CD14-positive monocyte (primary cell): ENCODE results near the gene PDLIM5. TPM values are rescaled to one million over a fixed set of nuclear protein-coding genes. Genes with fewer than 3 reads are reported as not detected.

Experiments used
- DNase-seq, 3 donors: peaks; one replicate each; pipeline ENCODE4 v3.0.0-alpha.2; 2011 to 2022
- H2AFZ ChIP-seq: 2 replicates; pipeline ENCODE4 v1.6.0; 2012; ENCODE audit warnings: mild to moderate bottlenecking, low read depth, low read length, inconsistent platforms; ENCODE audit not compliant: insufficient read depth, poor library complexity, severe bottlenecking
- H3K27ac ChIP-seq, 2 donors: 1 replicate in 1 of 2; 2 replicates in 1 of 2; pipeline ENCODE4 v1.5.1; 2012 to 2013; ENCODE audit warnings: low read length in 2 of 2, control low read depth in 1 of 2, inconsistent platforms in 1 of 2, low read depth in 1 of 2, mild to moderate bottlenecking in 1 of 2
- H3K27me3 ChIP-seq, 2 donors: one replicate each; pipeline versions ENCODE4 v1.6.0 to v1.6.1; 2011 to 2013; ENCODE audit warnings: low read length in 2 of 2; ENCODE audit not compliant: control insufficient read depth in 2 of 2, insufficient read depth in 2 of 2
- H3K36me3 ChIP-seq, 2 donors: replicated peaks in 1 of 2; 1 replicate in 1 of 2; 2 replicates in 1 of 2; pipeline versions ENCODE4 v1.5.1 to v1.6.1; 2012 to 2013; ENCODE audit warnings: low read length in 2 of 2, control low read depth in 1 of 2, inconsistent platforms in 1 of 2, mild to moderate bottlenecking in 1 of 2; ENCODE audit not compliant: insufficient read depth in 2 of 2, control insufficient read depth in 1 of 2
- H3K4me1 ChIP-seq, 2 donors: 1 replicate in 1 of 2; 2 replicates in 1 of 2; pipeline versions ENCODE4 v1.5.1 to v1.6.1; 2012 to 2013; ENCODE audit warnings: low read length in 2 of 2, control low read depth in 1 of 2, inconsistent platforms in 1 of 2, mild to moderate bottlenecking in 1 of 2, moderate library complexity in 1 of 2; ENCODE audit not compliant: insufficient read depth in 2 of 2, control insufficient read depth in 1 of 2
- H3K4me2 ChIP-seq: replicated peaks from 2 replicates; pipeline ENCODE3; 2012; ENCODE audit warnings: low read length, moderate library complexity, mild to moderate bottlenecking; ENCODE audit not compliant: poor library complexity, severe bottlenecking; ENCODE audit errors: extremely low read depth
- H3K4me3 ChIP-seq, 3 experiments: fragments of 200-600 bp in 1 of 3; sonication (generic) in 1 of 3; replicated peaks in 1 of 3; 1 replicate in 2 of 3; 2 replicates in 1 of 3; pipeline ENCODE4 v1.5.1; 2011 to 2013; ENCODE audit warnings: low read length in 3 of 3, mild to moderate bottlenecking in 3 of 3, control low read depth in 2 of 3, low read depth in 2 of 3, inconsistent platforms in 1 of 3, moderate library complexity in 1 of 3
- H3K79me2 ChIP-seq: 2 replicates; pipeline ENCODE4 v1.6.0; 2012; ENCODE audit warnings: mild to moderate bottlenecking, control low read depth, inconsistent platforms, low read length, moderate library complexity; ENCODE audit not compliant: insufficient read depth
- H3K9ac ChIP-seq: 2 replicates; pipeline ENCODE4 v1.6.0; 2017; ENCODE audit warnings: low read length, mild to moderate bottlenecking; ENCODE audit not compliant: insufficient read depth, poor library complexity, severe bottlenecking
- H3K9me3 ChIP-seq, 2 donors: replicated peaks in 1 of 2; 1 replicate in 1 of 2; 2 replicates in 1 of 2; pipeline versions ENCODE4 v1.5.1 to v1.6.1; 2012 to 2013; ENCODE audit warnings: low read length in 2 of 2, control low read depth in 1 of 2; ENCODE audit not compliant: control insufficient read depth in 1 of 2, insufficient read depth in 1 of 2
- H4K20me1 ChIP-seq: 2 replicates; pipeline ENCODE4 v1.6.0; 2012; ENCODE audit warnings: mild to moderate bottlenecking, low read length, control low read depth, moderate library complexity; ENCODE audit not compliant: insufficient read depth
- H3K27ac Mint-ChIP-seq, 7 donors: one replicate each; pipeline ENCODE4 v1.8.0; 2020; ENCODE audit warnings: mild to moderate bottlenecking in 7 of 7, mixed read lengths in 7 of 7, moderate library complexity in 6 of 7, inconsistent platforms in 2 of 7
- H3K27me3 Mint-ChIP-seq, 3 donors: one replicate each; pipeline ENCODE4 v1.8.0; 2021 to 2022; ENCODE audit warnings: low read depth in 3 of 3, mild to moderate bottlenecking in 3 of 3, mixed read lengths in 3 of 3, moderate library complexity in 3 of 3, inconsistent platforms in 1 of 3
- H3K36me3 Mint-ChIP-seq, 2 donors: one replicate each; pipeline ENCODE4 v1.8.0; 2020; ENCODE audit warnings: mixed read lengths in 2 of 2, inconsistent platforms in 1 of 2, mild to moderate bottlenecking in 1 of 2
- H3K4me1 Mint-ChIP-seq: one replicate; pipeline ENCODE4 v1.8.0; 2020; ENCODE audit warnings: mild to moderate bottlenecking, mixed read lengths
- H3K4me3 Mint-ChIP-seq, 2 donors: one replicate each; pipeline ENCODE4 v1.8.0; 2020; ENCODE audit warnings: mild to moderate bottlenecking in 2 of 2, mixed read lengths in 2 of 2, moderate library complexity in 1 of 2
- H3K9me3 Mint-ChIP-seq, 7 donors: one replicate each; pipeline ENCODE4 v1.8.0; 2020 to 2022; ENCODE audit warnings: mixed read lengths in 7 of 7, mild to moderate bottlenecking in 6 of 7, moderate library complexity in 6 of 7, inconsistent platforms in 2 of 7
- CTCF ChIP-seq: fragments of 200-600 bp; IDR thresholded peaks from one replicate; pipeline ENCODE4 v1.8.0; 2022; ENCODE audit warnings: antibody characterized with exemption, mild to moderate bottlenecking
- WGBS: methylation state at CpG from one replicate; pipeline ENCODE4 v1.1.5; 2013; ENCODE audit warnings: missing lambda C conversion rate; ENCODE audit not compliant: insufficient coverage; 5-methylcytosine and 5-hydroxymethylcytosine counted together
- intact Hi-C, 2 donors: fragments of 100-400 bp; cut with micrococcal nuclease; formaldehyde crosslinking; loops; one replicate each; pipeline versions ENCODE4 v1.15.0 to v1.15.1; 2023
- polyA plus RNA-seq, 3 donors: library from polyadenylated mRNA; depleted of rRNA in 1 of 3; unstranded in 2 of 3; stranded (reverse) in 1 of 3; fragments of 300-500 nt in 2 of 3; fragments of >200 nt in 1 of 3; fragmentation: Illumina TruSeq in 2 of 3; gene quantifications; 1 replicate in 2 of 3; 2 replicates in 1 of 3; pipeline ENCODE4 v1.2.3, GENCODE V29; 2012 to 2021

PDLIM5 gene
- polyA plus RNA-seq, 3 donors, result 75.3 to 105 (median 80.9) TPM

- Histone ChIP-seq H3K9ac (no peak overlapping the region), H3K27ac (no peak overlapping the region), H3K27me3 (no peaks in the 10 kb centered on the region), H3K79me2 (no peaks in the 10 kb centered on the region), H2AFZ (no peak overlapping the region), H3K9me3 (no peaks in the 10 kb centered on the region), H3K4me1 (no peaks in the 10 kb centered on the region), H3K4me2 (no peak overlapping the region), H4K20me1 (peaks cover 25% of the 10 kb centered on the region), H3K36me3 (peaks cover 13 to 14% of the 10 kb centered on the region in 2 donors), H3K4me3 (no peak overlapping the region)
- TF ChIP-seq CTCF, result no peak
- Mint-ChIP-seq H3K4me3 (no peak overlapping the region), H3K27me3 (no peaks in the 10 kb centered on the region), H3K27ac (peak overlapping the region in 1 of 7 donors; percentile 61), H3K36me3 (peaks cover 16 to 37% of the 10 kb centered on the region in 2 donors), H3K4me1 (peaks cover 6% of the 10 kb centered on the region), H3K9me3 (no peaks in the 10 kb centered on the region)
- no peak for DNase-seq
- 90% methylated on average over 2 of the region's 3 CpGs for WGBS
- intact Hi-C loops, result no loop called here
Measured at GRCh38 chr4:94574616-94575015, 122.9 kb downstream of the PDLIM5 start.

- Mint-ChIP-seq H3K9me3 (no peaks in the 10 kb centered on the region), H3K27ac (peak overlapping the region in 1 of 7 donors; percentile 37), H3K27me3 (no peaks in the 10 kb centered on the region), H3K4me1 (peaks cover 6% of the 10 kb centered on the region), H3K36me3 (peaks cover 16 to 38% of the 10 kb centered on the region in 2 donors), H3K4me3 (no peak overlapping the region)
- H3K9me3 ChIP-seq, result no peaks in the 10 kb centered on the region
- peaks cover 18% of the 10 kb centered on the region for H4K20me1 ChIP-seq
- H3K27ac ChIP-seq, result no peak overlapping the region
- DNase-seq, result no peak
- no peaks in the 10 kb centered on the region for H3K4me1 ChIP-seq
- no peak overlapping the region for H3K9ac ChIP-seq
- no peaks in the 10 kb centered on the region for H3K27me3 ChIP-seq
- TF ChIP-seq CTCF, result no peak
- peaks cover 13 to 14% of the 10 kb centered on the region in 2 donors for H3K36me3 ChIP-seq
- H2AFZ ChIP-seq, result no peak overlapping the region
- intact Hi-C loops, result no loop called here
- no peak overlapping the region for H3K4me3 ChIP-seq
- WGBS, result 98% methylated on average over 7 of the region's 10 CpGs
- H3K4me2 ChIP-seq, result no peak overlapping the region
- H3K79me2 ChIP-seq, result no peaks in the 10 kb centered on the region
Measured at GRCh38 chr4:94575652-94576051, 123.9 kb downstream of the PDLIM5 start.
